Measurements from ENCODE around the gene NCOA7.
"Not testable (repeated sequence)": the region's sequence is repeated elsewhere in the genome, so short reads cannot be mapped to it uniquely, and the experiment has no call there.

DNA sequence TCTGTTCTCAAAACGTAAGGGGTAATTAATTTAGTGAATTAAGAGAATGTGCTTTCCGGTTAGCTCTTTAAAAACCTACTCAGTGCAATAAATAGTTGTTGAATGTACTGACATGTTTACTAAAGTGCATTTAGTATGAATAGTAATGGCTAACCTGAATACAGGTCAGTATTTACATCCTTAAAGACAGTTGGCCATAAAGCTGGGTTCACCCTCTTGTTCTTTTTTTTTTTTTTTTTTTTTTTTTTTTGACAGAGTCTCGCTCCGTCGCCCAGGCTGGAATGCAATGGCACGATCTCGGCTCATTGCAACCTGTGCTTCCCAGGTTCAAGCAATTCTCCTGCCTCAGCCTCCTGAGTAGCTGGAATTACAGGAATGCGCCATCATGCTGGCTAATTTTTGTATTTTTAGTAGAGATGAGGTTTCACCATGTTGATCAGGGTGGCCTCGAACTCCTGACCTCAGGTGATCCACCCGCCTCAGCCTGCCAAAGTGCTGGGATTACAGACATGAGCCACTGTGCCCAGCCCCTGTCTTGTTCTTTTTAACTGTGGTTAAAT lies 14.2 kb downstream of the NCOA7 start:
- not testable (repeated sequence) for TF ChIP-seq POLR2AphosphoS5, POLR2A (IDR thresholded peaks at IDR 0.05; ENCODE audit: low read depth, low read length)

All from GM12892 (cell line).